ENCODE data around the gene CD164.
"Not testable (repeated sequence)": the region's sequence is repeated elsewhere in the genome, so short reads cannot be mapped to it uniquely, and the experiment has no call there.

The CD164 gene

GRCh38 chr6:109340811-109341210 lies 41.5 kb downstream of the CD164 start:
- no peak for DNase-seq

GRCh38 chr6:109339906-109340678 lies 42.2 kb downstream of the CD164 start:
- DNase-seq, result no peak

DNA sequence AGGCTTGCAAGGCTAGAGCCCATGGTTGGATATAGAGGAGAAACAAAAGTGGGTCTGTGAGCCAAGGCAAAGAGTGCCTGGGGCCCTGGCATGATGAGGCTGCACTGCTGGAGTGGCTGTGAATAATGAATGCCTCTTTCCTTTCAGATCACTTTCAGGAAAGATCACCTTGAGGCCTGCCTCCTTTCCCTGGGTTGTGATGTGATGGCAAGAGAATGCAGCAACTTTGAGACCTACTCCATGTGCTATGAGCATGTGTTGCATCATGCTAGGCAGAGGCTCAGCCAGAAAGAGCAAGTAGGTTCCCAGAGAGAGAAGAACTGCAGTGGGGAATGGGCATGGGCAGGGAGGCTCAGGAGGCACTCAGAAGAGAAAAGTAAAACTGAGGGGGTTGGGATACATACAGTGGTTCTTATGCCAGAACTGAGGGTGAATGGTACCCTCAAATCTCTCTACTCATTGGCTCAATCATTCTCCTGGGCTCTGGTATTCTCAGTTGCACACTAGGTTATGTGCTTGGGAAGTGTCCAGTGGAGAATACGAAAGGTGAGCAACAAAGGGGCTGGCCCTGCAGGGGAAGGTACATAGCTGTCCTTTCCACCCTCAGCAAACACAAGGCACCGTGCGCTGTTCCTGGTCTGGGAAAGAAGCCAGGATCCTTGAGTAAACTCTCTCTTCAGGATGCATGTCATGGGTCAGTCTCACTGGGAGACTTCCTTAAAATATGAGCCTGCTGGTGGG lies 45.9 kb downstream of the CD164 start:
- no peak for DNase-seq

GRCh38 chr6:109333870-109334269 lies 48.4 kb downstream of the CD164 start:
- DNase-seq, result not testable (repeated sequence)

DNA sequence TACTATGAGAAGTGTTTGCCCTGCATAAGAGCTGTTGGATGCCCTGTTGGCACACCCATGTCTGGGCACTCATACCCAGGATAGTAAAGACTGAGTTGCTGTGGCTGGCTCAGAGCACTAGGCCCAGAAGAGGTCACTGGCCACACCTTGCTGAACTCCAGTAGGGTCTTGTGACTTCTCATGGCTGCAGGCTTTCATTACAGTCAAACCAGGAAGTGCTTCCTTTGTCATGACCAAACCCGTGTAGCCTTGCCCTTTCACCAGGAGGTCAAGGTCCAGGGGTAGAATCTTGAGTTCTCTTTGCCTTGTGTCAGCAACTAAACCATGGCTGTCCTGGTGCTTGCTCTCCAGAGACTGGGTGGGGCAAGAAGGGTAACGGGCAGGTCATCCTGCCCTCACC lies 49.5 kb downstream of the CD164 start:
- DNase-seq, result no peak

DNA sequence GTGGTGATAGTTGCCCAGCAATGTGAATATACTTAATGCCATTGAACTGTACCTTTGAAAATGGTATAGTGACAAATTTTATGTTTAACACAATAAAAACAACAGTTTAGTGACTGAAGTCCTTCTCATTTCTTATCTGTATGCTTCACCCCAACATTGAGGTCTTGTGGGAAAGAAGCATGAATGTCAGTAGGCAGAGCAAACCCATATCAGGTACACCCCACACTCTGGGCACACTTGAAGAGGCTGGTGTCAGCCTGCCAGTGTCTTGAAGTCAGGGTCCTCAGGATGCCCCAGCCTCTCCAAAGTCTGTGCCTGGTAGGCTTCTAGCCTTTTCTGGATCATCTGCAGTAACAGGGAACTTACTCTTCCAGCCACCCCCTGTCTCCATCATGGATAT lies 51.2 kb downstream of the CD164 start:
- no peak for DNase-seq

DNA sequence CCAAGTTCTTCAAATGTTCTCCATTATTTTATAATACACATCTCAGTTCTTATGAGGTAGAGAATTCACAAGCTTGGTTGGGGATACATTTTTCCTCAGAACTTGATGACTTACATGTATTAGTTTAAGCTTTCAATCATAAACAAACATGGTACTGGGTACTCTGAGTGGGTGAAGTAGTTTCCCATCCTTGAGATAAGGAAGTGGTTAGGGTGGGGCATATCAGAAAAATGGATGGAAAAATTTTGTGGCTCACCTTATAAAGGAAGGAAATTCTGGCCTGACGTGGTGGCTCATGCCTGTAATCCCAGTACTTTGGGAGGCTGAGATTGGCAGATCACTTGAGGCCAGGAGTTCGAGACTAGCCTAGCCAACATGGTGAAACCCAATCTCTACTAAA lies 52.0 kb downstream of the CD164 start:
- DNase-seq, result no peak

DNA sequence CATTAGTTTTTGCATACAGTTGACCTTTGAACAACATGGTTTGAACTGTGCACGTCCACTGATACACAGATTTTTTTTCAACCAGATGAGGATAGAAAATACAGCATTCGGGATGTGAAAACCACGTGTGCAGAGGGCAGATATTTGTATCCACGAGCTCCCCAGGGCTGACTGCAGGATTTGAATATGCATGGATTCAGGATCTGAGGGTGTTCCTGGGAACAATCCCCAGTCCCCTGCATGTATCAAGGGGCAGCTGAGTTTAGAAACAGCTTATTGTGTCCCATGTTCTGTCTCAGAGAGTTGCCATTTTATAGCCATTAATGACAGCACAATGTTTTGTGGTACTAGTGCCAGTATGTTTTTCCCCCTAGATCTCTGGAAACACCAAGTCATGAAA lies 53.6 kb downstream of the CD164 start:
- DNase-seq, result no peak

GRCh38 chr6:109327959-109328358 lies 54.3 kb downstream of the CD164 start:
- DNase-seq, result no peak

GRCh38 chr6:109327491-109327890 lies 54.8 kb downstream of the CD164 start:
- no peak for DNase-seq

DNA sequence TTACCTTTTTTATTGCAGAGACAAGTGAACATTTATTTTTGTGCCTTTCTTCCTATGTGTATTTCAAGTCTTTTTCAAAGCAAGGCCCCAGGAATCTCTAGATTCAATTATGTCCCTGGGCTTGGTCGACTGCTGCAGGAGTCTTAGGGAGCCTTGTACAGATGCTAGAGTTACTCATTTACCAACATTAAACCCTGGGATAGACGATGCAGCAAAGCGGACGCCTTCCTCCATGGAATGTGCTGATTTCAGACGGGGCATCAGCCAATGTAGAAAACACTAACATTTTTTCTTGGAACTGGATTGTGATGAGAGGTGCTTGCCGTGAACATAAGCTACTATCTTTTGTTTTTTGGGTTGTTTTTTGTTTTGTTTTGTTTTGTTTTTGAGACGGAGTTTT lies 55.9 kb downstream of the CD164 start:
- no peak for DNase-seq

DNA sequence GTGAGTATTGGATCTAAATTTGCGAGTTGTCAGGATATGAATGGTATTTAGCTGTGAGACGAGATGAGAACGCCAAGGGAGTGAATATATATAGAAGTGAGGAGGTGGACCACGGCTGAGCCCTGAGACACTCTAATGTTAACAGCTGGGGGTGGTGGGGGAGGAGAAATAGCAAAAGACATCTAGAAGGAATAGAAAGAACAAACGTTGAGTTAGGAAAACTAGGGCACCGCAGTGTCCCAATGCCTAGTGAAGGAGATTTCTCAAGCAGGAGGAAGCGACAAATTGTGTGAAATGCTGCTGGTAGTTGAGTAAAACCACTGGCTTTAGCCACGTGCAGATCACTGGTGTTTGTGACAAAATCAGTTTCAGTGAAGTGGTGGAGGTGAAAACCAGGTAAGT lies 56.9 kb downstream of the CD164 start:
- DNase-seq, result no peak

DNA sequence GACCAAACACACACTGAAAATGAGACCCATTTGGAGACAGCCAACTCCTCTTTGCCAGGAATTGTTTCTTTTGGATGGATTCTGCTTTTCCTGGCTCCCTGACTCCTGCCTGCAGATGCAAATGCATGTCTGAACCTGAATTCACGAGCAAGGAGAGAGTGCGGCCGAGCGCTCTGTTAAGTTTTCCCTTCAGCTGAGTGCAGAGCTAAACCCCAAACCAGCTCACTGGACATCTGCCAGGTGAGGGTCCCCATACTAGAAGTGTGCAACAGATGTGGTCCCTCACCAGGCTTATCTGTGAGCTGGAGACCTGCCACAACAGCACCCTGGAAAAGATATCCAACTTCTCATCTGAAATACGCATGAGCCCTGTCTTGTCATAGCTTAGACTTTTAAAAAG lies 59.0 kb downstream of the CD164 start:
- no peak for DNase-seq

DNA sequence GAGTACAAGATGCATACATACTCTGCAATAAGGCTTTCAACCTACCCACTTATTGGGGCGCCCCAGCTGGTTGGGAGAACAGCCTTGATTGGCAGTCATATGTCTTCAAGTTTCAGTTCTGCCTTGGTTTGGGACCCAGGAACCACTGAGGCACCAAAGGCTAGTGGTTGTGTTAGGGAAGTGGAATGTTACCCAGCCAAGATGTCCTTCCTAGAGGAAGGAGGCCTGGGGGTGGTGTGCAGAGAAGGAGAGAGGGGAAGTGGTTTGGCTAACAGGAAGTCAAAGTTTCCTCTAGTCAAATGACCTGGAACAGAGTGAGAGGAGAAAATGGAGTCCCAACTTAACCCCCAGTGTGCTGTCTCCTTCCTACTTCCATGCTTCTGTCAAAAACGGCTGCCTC lies 59.4 kb downstream of the CD164 start:
- DNase-seq, result no peak

- no peak for DNase-seq
These were observed 60.5 kb downstream of the CD164 start for GRCh38 chr6:109321752-109322151.

DNA sequence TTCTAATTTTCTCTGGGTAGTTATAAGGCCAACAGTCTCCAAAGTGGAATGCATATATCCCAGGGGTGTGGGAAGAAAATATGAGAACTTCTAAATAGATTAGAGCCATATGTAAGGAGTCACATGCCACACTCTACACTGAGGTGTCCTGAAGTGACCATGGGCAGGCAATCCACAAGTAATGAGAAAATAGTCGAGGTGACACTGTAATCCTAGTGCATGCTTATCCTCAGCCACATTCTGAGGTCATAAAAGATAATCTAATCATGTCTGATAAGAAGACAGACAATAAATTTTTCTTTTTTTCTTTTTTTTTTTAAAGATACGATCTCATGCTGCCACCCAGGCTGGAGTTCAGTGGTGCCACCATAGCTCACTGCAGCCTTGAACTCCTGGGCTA lies 62.2 kb downstream of the CD164 start:
- no peak for DNase-seq

DNA sequence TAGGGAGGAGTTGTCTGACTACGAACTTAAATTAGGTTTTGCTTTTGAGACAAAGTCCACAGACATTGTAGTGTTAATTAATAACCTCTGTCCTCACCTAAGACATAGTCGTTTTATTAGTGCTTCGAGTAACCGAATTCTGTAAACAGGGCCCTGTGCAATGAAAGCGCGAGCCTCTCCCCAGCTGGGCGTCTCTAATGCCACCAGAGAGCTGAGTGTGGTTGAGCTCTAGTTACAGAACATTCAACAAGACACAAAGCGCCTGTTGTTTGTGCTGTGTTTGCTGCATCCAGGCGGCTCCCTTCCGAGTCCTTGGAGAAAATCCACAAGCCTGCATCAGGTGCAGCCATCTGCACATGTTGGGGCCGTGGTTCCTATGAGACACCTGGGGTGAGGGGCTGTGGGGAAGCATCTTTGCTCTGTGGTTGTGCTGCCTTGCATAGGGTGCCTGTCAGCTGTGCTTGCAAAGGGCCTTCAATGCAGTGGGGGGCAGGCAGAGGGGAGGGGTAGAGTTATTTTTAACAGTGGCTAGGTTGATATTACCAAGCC lies 63.9 kb downstream of the CD164 start:
- DNase-seq, result no peak

DNA sequence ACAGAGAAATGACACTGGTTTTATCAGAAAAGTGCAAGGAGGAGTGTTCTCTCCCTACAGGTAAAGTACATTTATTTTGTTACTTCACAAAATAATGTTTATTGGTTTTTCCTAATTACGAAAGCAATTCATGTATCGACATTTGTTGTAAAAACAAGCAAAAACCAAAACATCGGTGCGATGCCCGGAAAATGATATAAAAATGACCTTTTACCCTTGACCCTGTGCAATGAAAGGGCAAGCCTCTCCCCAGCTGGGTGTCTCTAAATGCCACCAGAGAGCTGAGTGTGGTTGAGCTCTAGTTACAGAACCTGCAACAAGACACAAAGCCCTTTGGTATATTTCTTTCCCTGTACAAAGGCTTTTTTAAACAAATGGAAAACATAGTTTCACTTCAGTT lies 65.4 kb downstream of the CD164 start:
- DNase-seq, result no peak

Data from activated CD4-positive, alpha-beta T cell treated with anti-CD3 and anti-CD28 coated beads for 1 hour (primary cell).